H1 (cell line): Measurements from ENCODE around the gene GGTLC2.
"Not testable (repeated sequence)": the region's sequence is repeated elsewhere in the genome, so short reads cannot be mapped to it uniquely, and the experiment has no call there.

Experiments used
- CHD2 ChIP-seq: IDR thresholded peaks from 2 replicates; pipeline ENCODE4 v1.6.1; 2012; ENCODE audit warnings: low read length, improper control_type of control experiment
- CTCF ChIP-seq, 3 experiments: IDR thresholded peaks; 1 replicate in 2 of 3; 2 replicates in 1 of 3; pipeline versions ENCODE4 v1.5.1 to v1.6.1; 2011; ENCODE audit warnings: low read length in 3 of 3, mild to moderate bottlenecking in 3 of 3, inconsistent platforms in 2 of 3, low read depth in 1 of 3, moderate library complexity in 1 of 3; ENCODE audit not compliant: insufficient read depth in 1 of 3; ENCODE audit errors: control extremely low read depth in 1 of 3
- FOSL1 ChIP-seq: IDR thresholded peaks from 2 replicates; pipeline ENCODE4 v1.6.1; 2011; ENCODE audit warnings: mild to moderate bottlenecking, low read depth, low read length, moderate library complexity; ENCODE audit not compliant: insufficient read depth
- HDAC6 ChIP-seq: IDR thresholded peaks from one replicate; pipeline ENCODE4 v1.7.1; 2012; ENCODE audit warnings: low read depth, mild to moderate bottlenecking, inconsistent platforms, low read length, moderate library complexity
- MAX ChIP-seq: IDR thresholded peaks from 2 replicates; pipeline ENCODE4 v1.6.1; 2012; ENCODE audit warnings: inconsistent platforms
- NRF1 ChIP-seq: IDR thresholded peaks from 2 replicates; pipeline ENCODE4 v1.6.1; 2011; ENCODE audit warnings: mild to moderate bottlenecking, low read depth, low read length, improper control_type of control experiment
- PHF8 ChIP-seq: fragments of 200-600 bp; sonication (generic); conservative IDR thresholded peaks from 2 replicates; pipeline ENCODE4 v1.7.1; 2012; ENCODE audit warnings: low read depth, mild to moderate bottlenecking, inconsistent platforms, low read length, moderate library complexity
- POLR2A ChIP-seq, 2 experiments: IDR thresholded peaks; 1 replicate in 1 of 2; 2 replicates in 1 of 2; pipeline ENCODE4 v1.6.1; 2011; ENCODE audit warnings: low read depth in 2 of 2, low read length in 2 of 2, mild to moderate bottlenecking in 2 of 2; ENCODE audit errors: control extremely low read depth in 1 of 2
- RXRA ChIP-seq: IDR thresholded peaks from 2 replicates; pipeline ENCODE4 v1.6.1; 2011; ENCODE audit warnings: low read depth, mild to moderate bottlenecking, low read length, moderate library complexity; ENCODE audit not compliant: insufficient read depth
- SRF ChIP-seq: IDR thresholded peaks from 2 replicates; pipeline ENCODE4 v1.6.1; 2011; ENCODE audit warnings: mild to moderate bottlenecking, low read depth, low read length, moderate library complexity
- TBP ChIP-seq: IDR thresholded peaks from 2 replicates; pipeline ENCODE4 v1.6.1; 2011; ENCODE audit warnings: low read depth, low read length, improper control_type of control experiment
- TEAD4 ChIP-seq: IDR thresholded peaks from 2 replicates; pipeline ENCODE4 v1.6.1; 2012; ENCODE audit warnings: low read depth, low read length, inconsistent platforms, mixed read lengths
- USF2 ChIP-seq: IDR thresholded peaks from 2 replicates; pipeline ENCODE4 v1.6.1; 2011; ENCODE audit warnings: low read length, improper control_type of control experiment

- not testable (repeated sequence) for TF ChIP-seq TEAD4; HDAC6; CTCF (IDR thresholded peaks at IDR 0.05; ENCODE audit: control extremely low read depth in 1 of 3, insufficient read depth in 1 of 3, low read depth in 1 of 3, low read length in 3 of 3); PHF8; CHD2; MAX; FOSL1; USF2; POLR2A (IDR thresholded peaks at IDR 0.05; ENCODE audit: control extremely low read depth in 1 of 2, low read depth in 2 of 2, low read length in 2 of 2); RXRA; TBP; SRF; NRF1
These were observed 6.1 kb upstream of the GGTLC2 start for GRCh38 chr22:22638313-22638712.
